MM.1S (cell line): ENCODE measurements around the gene DMBT1.

ENCODE experiments used
- DNase-seq: peaks from one replicate; pipeline ENCODE4 v3.0.0-alpha.2; 2015
- H2AFZ ChIP-seq: fragments of 300-600 bp; sonication (generic); 2 replicates; pipeline ENCODE4 v1.6.0; 2016; ENCODE audit warnings: antibody characterized with exemption, low read length
- H3F3A ChIP-seq: fragments of 300-600 bp; sonication (generic); 2 replicates; pipeline ENCODE4 v1.6.1; 2016; ENCODE audit warnings: mild to moderate bottlenecking, antibody characterized with exemption, low read length, moderate library complexity, mixed read lengths; ENCODE audit not compliant: insufficient read depth
- H3K27ac ChIP-seq: fragments of 300-600 bp; sonication (generic); 2 replicates; pipeline ENCODE4 v1.5.1; 2016; ENCODE audit warnings: mild to moderate bottlenecking, low read length
- H3K27me3 ChIP-seq: fragments of 300-600 bp; sonication (generic); replicated peaks from 2 replicates; pipeline ENCODE4 v1.6.0; 2016; ENCODE audit warnings: low read length; ENCODE audit not compliant: insufficient read depth
- H3K36me3 ChIP-seq: fragments of 300-600 bp; sonication (generic); replicated peaks from 2 replicates; pipeline ENCODE4 v1.6.1; 2016; ENCODE audit warnings: mild to moderate bottlenecking, low read length, mixed read lengths; ENCODE audit not compliant: insufficient read depth
- H3K4me1 ChIP-seq: fragments of 300-600 bp; sonication (generic); 2 replicates; pipeline ENCODE4 v1.6.1; 2016; ENCODE audit warnings: low read length, mixed read lengths
- H3K4me2 ChIP-seq: fragments of 300-600 bp; sonication (generic); 2 replicates; pipeline ENCODE4 v1.6.0; 2016; ENCODE audit warnings: low read depth, low read length
- H3K4me3 ChIP-seq: fragments of 300-600 bp; sonication (generic); 2 replicates; pipeline ENCODE4 v1.5.1; 2016; ENCODE audit warnings: low read length, mixed read lengths
- H3K79me2 ChIP-seq: fragments of 300-600 bp; sonication (generic); 2 replicates; pipeline ENCODE4 v1.6.1; 2016; ENCODE audit warnings: mixed run types, low read length, mixed read lengths
- H3K9ac ChIP-seq: fragments of 300-600 bp; sonication (generic); 2 replicates; pipeline ENCODE4 v1.6.1; 2016; ENCODE audit warnings: low read length, mixed read lengths
- H3K9me2 ChIP-seq: fragments of 300-600 bp; sonication (generic); replicated peaks from 2 replicates; pipeline ENCODE4 v1.6.1; 2016; ENCODE audit warnings: mild to moderate bottlenecking, low read length, mixed read lengths; ENCODE audit not compliant: insufficient read depth
- H3K9me3 ChIP-seq: fragments of 300-600 bp; sonication (generic); replicated peaks from 2 replicates; pipeline ENCODE4 v1.6.1; 2016; ENCODE audit warnings: mild to moderate bottlenecking, low read length, mixed read lengths; ENCODE audit not compliant: insufficient read depth
- H4K20me1 ChIP-seq: fragments of 300-600 bp; sonication (generic); 2 replicates; pipeline ENCODE4 v1.6.1; 2016; ENCODE audit warnings: mild to moderate bottlenecking, low read length, moderate library complexity, mixed read lengths; ENCODE audit not compliant: insufficient read depth
- CTCF ChIP-seq: fragments of 300-600 bp; sonication (generic); IDR thresholded peaks from 2 replicates; pipeline ENCODE4 v1.5.1; 2016; ENCODE audit warnings: antibody characterized with exemption, low read length, mixed read lengths
- EZH2 ChIP-seq: fragments of 300-600 bp; sonication (generic); optimal IDR thresholded peaks from 2 replicates; pipeline ENCODE3; 2017; ENCODE audit warnings: low read depth, mild to moderate bottlenecking, antibody characterized with exemption, low read length, mixed read lengths
- EZH2phosphoT487 ChIP-seq: fragments of 300-600 bp; sonication (generic); IDR thresholded peaks from 2 replicates; pipeline ENCODE4 v1.6.1; 2018; ENCODE audit warnings: antibody characterized with exemption, low read length

The DMBT1 gene

GRCh38 chr10:122550983-122551382 lies 9.6 kb upstream of the DMBT1 start:
- no peak overlapping the region for H3K9ac ChIP-seq

GRCh38 chr10:122551450-122551849 lies 9.1 kb upstream of the DMBT1 start:
- Histone ChIP-seq H3K27ac (no peak overlapping the region), H3K79me2 (no peaks in the 10 kb centered on the region), H2AFZ (no peak overlapping the region), H3K4me1 (no peaks in the 10 kb centered on the region), H3K36me3 (no peaks in the 10 kb centered on the region), H3F3A (no peaks in the 10 kb centered on the region), H4K20me1 (no peaks in the 10 kb centered on the region), H3K9me3 (no peaks in the 10 kb centered on the region), H3K27me3 (no peaks in the 10 kb centered on the region), H3K9ac (no peak overlapping the region), H3K9me2 (no peaks in the 10 kb centered on the region), H3K4me3 (no peak overlapping the region), H3K4me2 (no peak overlapping the region)
- no peak for TF ChIP-seq CTCF
- TF ChIP-seq EZH2, result no peak
- no peak for TF ChIP-seq EZH2phosphoT487
- DNase-seq, result no peak

More at GRCh38 chr10:122550983-122551382, 9.6 kb upstream of the DMBT1 start:
- H3K27me3 ChIP-seq, result no peaks in the 10 kb centered on the region
- no peak overlapping the region for H3K4me3 ChIP-seq
- H3K4me2 ChIP-seq, result no peak overlapping the region
- no peaks in the 10 kb centered on the region for H4K20me1 ChIP-seq
- H3K9me3 ChIP-seq, result no peaks in the 10 kb centered on the region
- DNase-seq, result no peak
- H3F3A ChIP-seq, result no peaks in the 10 kb centered on the region
- no peak overlapping the region for H2AFZ ChIP-seq
- no peak for TF ChIP-seq CTCF
- no peak for TF ChIP-seq EZH2phosphoT487
- TF ChIP-seq EZH2, result no peak
- H3K79me2 ChIP-seq, result no peaks in the 10 kb centered on the region
- H3K27ac ChIP-seq, result no peak overlapping the region
- no peaks in the 10 kb centered on the region for H3K9me2 ChIP-seq
- H3K36me3 ChIP-seq, result no peaks in the 10 kb centered on the region
- H3K4me1 ChIP-seq, result no peaks in the 10 kb centered on the region

DNA sequence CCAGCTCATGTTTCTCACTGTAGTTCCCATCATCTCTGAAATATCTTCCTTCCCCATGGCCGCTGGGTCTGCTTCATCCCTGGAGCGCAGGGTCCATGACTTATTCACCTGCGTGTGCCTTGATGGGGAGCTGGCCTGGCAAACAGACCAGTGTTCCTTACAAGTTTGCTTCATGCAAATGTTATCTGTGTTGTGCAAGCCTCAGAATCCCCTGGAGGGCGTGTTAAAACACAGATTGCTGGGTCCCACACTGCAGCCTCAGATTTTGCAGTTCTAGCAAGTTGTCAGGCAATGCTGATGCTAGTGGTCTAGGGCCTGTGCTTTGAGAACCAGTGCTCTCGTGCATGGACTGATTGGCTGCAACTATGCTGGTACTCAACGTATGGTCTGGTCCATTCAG lies 7.2 kb upstream of the DMBT1 start:
- Histone ChIP-seq H3K4me3 (no peak overlapping the region), H2AFZ (no peak overlapping the region), H3K27ac (no peak overlapping the region), H3K4me2 (no peak overlapping the region), H3K9ac (no peak overlapping the region), H3K9me2 (no peaks in the 10 kb centered on the region), H3K36me3 (no peaks in the 10 kb centered on the region), H3K4me1 (no peaks in the 10 kb centered on the region), H3K9me3 (no peaks in the 10 kb centered on the region), H4K20me1 (no peaks in the 10 kb centered on the region), H3K27me3 (no peaks in the 10 kb centered on the region), H3F3A (no peaks in the 10 kb centered on the region), H3K79me2 (no peaks in the 10 kb centered on the region)
- DNase-seq, result no peak
- TF ChIP-seq EZH2 (no peak), EZH2phosphoT487 (no peak), CTCF (no peak)
